Epithelial cell of alveolus of lung (primary cell): ENCODE measurements around the gene INPP4A. TPM values are rescaled to one million over a fixed set of nuclear protein-coding genes. Genes with fewer than 3 reads are reported as not detected.

Source experiments
- total RNA-seq: library from RNA; depleted of rRNA; stranded (reverse); fragments of >200 nt; gene quantifications from 2 replicates; pipeline ENCODE4 v1.2.1, GENCODE V29; 2015

Gene INPP4A
- 18.4 and 21.2 TPM in 2 replicates for total RNA-seq

DNA sequence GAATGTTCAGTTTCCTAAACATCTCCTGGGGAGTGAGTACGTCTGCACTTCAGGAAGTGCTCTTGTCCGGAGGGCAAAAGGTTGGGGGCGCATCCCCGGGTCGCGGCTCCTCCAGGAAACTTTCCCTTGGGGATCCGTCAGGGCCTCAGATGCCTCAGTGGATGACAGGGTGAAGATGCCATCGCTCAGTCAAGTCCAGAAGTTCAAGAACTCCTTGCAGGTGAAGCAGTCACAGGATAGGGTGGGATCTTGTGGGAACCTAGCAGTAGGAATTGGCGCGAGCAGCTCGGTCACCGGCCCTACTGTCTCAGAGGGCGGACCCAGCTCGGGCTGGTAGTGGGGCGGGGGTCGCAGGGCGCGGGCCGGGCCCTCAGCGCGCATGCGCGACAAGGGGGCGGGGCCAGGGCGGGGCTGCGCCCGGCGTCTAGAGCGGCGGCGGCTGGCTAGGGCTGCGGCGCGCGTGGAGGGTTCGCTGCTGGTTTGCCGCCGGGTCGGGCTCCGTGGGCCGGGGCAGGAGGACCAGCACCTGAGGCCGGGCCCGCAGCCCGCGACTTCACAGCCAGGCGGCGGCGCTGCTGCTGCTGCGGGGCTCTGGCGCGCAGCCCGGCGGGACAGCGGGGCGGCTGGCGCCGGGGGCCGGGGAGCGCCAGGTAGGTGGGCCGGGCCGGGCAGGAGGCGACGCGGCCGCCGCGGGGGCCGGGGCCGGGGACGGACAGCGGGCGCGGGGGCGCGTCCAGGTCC lies at the start of gene INPP4A:
TSS of gene INPP4A (plus strand) at position 423 of the 741 bp plus-strand sequence. CDS start 75,191 bp downstream, outside the sequence.

DNA sequence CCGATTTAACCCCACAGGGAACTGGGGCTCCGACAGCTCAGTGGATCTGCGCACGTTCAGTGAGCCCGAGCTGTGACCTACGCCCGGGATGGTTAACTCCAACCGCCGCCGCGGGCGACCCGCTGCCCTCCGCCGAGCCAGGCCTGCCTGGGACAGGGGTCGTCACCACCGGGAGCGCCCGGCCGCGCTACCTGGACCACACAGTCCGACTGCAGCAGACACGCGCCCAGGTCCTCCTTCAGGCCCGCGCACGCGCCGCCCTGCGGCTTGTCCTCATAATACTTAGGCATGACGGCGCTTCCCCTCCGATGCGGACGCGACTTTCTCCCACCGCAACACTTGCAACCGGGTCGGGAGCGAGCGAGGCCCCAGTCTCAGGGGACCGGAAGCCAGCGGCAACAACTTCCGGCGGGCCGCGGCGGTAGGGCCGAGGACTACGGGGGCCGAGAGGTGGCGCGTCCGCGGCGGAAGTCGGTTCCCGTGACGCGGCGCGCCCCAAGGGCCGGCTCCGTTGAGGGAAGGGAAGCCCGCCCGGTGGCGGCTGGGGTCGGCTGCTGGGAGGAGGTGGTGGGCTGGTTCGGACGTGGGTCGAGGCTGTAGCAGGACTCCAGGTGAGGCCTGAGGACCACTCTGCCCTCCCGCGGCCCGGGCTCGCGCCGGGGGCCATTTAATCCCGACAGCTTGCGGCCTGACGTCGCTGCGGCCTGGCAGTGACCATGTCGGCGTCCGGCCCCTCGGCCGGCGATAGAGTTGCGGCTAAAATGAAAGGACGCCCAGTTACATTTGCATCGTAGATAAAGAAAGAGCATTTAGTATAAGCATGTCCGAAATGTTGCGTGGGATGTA lies 163.7 kb downstream of the INPP4A start, which contains the start of the genes COA5 and UNC50:
TSS of gene COA5 (minus strand) at position 397 of the 846 bp plus-strand sequence. CDS start at position 290, 107 bp downstream.
TSS of gene UNC50 (plus strand) at position 474 of the 846 bp plus-strand sequence. CDS start 1,171 bp downstream, outside the sequence.

Other genes with a start within 250 kb of the INPP4A start
- gene CNGA3, start 98.4 kb upstream of the INPP4A start, total RNA-seq = not detected in 2 replicates
- gene COA5, start 163.7 kb downstream of the INPP4A start, total RNA-seq = 11.1 and 45.9 TPM in 2 replicates
- 32.7 and 48.2 TPM in 2 replicates for gene UNC50, start 163.7 kb downstream of the INPP4A start, total RNA-seq